Hematopoietic multipotent progenitor cell treated with erythropoietin and hydrocortisone succinate and interleukin-3 and kit ligand, for 15 days (in vitro differentiated cells): Measurements from ENCODE around the gene MICU1.
"Not testable (repeated sequence)": the region's sequence is repeated elsewhere in the genome, so short reads cannot be mapped to it uniquely, and the experiment has no call there.

ENCODE experiments used
- DNase-seq: peaks from one replicate; pipeline ENCODE4 v3.0.0-alpha.2; 2015; ENCODE audit warnings: low spot score

The MICU1 gene

DNA sequence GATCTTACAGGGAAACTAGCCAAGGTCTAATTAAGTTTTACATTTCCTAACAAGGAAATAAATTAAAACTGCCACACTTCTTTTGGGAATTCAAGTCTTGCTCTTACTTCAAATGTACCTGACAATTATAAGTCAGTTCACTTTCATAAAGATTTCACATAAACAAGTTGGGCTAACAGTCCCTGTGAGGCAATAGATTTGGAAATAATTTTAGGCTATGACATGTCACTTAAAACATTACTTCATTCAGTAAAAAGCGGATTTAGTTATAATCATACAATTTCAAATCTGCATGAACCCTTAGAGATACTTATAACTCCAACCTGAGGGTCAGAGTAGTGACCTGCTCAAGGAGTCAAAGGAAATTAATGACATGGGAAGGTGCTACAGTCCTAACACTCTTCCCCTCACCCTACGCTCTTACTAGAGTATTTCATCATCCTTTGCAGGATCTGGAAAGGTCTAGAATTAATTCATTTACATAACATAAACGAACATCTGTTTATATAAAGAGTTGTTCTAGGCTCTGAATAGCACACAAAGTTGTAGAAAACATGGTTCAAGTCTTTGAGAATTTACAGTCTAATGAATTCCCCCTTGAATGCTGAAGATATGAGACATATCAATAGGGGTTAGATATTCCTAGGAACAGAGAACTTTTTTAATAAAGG is 238.8 kb downstream of the MICU1 start:
- no peak for DNase-seq

DNA sequence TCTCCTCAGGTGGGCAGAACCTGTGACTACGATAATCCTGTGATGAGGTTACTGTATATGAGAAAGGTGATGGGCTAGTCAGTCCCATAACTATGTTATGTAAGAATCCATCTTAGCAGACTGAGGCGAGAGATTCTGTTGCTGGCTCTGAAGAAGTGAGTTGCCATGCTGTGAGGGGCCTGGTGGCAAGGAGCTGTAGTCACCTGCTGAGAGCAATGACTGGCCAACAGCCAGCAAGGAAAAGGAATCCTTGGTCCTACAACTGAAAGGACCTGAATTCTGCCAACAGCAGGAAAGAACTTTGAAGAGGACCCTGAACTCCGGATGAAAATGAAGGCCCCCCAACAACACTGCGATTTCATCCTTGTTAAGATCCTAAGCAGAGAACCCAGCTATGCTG is 240.2 kb downstream of the MICU1 start:
- no peak for DNase-seq

DNA sequence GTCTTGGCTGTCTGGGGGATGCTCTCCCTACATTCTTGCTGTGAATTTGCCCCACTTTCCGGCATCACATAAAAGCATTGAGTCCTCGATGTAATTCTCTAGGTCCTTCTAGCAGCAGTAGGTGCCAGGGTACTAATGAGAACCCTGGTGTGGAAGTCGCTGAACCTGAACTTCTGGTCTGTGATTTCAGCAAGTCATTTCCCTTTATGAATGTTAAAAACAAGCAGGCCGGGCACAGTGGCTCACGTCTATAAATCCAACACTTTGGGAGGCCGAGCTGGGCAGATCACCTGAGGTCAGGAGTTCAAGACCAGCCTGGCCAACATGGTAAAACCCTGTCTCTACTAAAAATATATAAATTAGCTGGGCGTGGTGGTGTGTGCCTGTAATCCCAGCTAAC is 240.9 kb downstream of the MICU1 start:
- not testable (repeated sequence) for DNase-seq

DNA sequence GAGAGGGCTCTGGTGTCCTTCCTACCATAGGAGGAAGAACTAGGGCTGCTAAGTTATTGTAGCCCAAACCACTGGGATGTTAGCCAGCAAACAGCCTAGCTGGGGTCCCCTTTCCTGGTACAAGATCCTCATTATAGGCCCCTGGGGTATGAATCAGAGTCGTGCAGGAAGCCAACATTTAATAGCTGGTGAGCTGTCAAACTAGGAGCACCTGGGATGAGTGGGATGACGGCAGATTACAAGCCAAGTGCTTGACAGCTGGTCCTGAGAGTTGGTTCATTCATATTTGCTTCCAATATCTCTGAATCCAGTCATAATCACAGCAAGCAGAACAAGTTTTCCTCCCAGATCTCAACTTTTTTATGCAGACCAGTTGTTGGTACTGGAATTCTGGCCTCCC is 246.1 kb downstream of the MICU1 start:
- DNase-seq, result no peak

DNA sequence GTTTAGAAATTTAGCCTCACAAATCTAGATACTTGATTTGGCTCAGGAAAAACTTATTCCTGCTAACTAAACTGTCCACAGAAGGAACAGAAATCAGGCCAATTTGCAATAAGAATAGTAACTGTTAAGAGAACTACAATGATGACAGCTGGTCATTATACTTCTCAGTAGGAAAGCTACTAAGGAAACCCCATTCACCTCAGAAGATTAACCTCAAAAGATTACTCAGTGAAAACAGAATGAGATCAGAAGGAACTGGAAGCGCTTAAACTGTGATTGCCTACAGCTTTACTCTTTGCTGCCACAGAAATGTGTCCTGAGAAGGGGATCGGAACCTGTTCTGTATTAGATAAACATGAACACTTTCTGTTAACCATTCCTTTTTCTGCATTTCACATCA is 246.8 kb downstream of the MICU1 start:
- no peak for DNase-seq

DNA sequence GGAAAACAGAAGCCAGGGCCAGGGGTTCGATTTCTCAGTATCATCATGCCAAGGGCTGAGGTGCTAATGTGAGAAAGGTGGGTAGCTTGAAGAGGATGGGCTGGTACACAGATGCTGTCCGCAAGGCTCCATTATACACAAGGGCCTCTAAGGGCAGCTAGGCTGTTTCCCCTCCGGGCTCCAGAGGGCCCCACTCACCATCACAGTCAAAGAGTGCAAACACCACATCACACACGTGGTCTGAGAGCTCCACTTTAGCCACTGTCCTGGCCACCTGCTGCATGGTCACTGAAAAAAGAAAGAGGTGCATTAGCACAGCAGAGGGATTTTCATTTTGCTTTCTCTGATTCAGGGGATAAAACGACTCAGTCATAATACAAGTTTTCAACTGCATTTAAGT is 250.3 kb downstream of the MICU1 start:
- no peak for DNase-seq

DNA sequence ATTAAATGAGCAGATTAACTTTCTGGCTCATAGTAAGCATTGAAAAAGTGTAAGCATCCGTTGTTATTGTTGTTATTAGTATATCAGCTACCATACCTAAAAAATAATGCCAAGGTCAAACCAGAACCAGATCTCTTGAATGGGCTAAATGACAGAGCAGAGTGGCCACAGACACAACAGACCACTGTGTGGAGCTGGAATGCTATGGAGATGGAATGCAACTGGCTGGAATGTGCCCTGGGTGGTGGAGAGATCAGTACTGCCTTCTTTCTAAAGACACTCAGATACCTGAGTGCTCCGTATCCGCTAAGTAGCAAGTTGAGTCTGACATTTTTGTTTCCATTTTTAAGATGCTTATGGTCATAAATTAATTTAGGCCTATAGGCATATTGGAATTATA is 250.7 kb downstream of the MICU1 start:
- no peak for DNase-seq

DNA sequence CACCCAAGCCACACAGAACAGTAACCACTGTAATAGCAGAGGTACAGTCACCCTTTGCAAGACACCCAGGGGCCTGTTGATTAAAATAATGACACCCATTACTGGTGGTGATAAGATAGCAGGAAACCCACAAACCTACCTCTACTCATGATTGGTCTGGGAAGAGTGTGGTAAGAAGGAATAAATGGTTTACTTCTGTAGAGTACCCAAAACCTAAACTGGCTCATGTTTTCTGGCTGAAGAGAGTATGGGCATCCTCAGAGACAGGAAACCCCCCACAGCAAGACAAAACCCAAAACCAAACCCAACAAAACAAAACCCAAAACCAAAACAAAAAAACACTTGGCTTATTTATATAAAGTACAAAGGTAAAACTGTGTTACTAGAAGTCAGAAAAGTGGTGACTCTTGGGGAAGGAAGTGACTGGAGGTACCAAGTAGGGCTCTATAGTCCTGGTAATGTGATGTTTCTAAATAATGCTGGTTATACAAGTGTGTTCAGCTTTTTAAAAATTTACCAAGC is 255.6 kb downstream of the MICU1 start:
- no peak for DNase-seq

DNA sequence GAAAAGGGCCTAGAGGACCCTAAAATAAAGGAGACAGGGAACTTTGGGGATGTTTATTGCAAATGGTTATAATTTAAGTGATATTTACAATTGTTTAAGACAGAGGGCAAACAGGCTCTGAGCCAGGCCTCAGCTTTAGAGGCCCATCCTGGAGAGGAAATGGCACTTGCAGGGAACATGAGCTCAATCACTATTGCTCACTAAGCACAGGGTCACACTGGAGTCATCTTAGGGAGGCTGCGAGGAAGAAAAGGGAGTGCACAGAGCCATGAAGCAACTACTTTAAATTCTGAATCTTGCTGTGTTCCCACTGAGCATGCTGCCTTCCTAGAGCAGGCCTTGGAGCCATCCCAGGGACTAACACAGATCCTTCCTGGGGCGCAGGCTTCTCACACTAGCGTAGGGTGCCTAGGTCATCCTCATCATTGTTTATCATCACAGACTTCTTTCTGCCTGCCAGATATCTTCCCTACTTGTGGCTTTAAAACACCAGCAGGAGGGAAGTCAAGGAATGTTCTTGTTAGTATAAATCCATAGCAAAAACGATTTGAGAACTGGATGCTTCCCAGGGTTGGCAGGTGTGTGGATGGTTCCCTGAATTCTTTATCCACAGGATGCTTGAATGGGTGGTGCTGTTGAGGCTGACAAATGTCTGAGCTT is 258.4 kb downstream of the MICU1 start:
- no peak for DNase-seq

DNA sequence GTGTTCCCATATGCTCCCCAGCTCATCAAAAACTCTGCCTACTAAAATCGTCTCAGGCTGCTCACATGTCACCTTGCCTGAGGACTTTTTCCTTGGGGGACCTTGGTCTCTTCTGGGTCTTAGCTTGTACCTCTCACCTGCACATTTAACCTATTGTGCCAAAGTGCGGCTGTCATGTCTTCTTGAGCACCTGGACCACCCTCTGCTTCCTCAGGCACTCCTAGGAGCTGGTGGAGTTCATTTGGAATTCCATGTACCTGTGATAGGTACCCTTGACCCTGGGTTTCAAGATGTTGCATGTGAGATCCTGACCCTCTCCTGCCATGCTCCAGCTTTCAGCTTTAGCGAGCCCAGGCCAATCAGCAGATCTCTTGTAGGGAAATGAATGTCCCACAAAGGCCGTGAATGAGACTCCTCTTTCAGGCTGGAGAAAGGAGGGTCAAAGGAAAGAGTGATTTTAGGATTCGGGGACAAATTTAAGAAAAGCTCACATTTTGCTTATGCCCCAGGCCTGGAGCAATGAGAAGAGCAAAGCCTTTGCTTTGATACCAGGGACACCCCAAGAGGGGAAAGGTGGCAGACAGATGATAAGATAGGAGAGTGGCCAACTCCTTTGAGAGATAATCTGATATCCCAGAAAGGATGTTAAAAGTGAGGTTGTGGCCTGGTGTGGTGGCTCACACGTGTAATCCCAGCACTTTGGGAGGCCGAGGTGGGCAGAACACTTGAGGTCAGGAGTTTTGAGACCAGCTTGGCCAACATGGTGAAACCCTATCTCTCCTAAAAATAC is 260.6 kb downstream of the MICU1 start:
- DNase-seq, result no peak

DNA sequence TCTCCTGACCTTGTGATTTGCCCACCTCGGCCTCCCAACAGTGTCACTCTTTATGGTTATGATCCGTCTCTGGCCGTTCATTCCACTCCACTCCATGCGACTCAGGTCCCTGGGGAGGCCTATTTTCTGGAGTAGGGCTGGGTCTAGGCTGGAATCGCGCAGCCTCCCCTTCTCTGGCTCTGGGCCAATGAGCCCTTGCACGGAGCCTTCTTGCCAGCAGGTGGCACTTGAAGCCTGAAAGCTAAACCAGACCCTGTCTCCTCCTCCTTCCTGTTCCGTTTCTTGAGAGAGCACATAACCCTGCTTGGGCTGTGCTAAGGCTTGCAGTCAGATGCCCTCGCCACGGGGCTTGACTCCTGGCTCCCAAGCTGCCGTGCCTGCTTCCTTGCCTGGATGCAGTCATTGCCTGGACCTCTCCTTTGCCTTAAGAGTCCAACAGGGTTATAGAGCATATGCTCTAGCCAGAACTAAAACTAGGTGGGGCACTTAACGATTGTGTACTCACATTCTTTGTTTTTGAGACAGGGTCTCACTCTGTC is 261.6 kb downstream of the MICU1 start:
- peak; percentile 90 for DNase-seq

DNA sequence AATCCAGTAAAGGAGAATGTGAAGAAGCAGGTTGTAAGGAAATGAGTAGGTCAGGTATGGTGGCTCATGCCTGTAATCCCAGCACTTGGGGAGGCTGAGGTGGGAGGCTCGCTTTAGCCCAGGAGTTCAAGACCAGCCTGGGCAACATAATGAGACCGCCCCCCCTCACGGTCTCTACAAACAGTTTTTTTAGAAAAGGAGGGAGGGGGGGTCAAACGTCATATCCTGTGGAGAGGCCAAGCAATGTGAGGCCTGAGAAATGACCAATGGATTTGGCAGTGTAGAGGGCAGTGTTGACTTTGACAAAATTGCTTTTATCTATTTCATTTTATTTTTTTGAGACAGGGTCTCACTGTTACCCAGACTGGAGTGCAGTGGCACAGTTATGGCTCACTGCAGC is 268.9 kb downstream of the MICU1 start:
- no peak for DNase-seq

DNA sequence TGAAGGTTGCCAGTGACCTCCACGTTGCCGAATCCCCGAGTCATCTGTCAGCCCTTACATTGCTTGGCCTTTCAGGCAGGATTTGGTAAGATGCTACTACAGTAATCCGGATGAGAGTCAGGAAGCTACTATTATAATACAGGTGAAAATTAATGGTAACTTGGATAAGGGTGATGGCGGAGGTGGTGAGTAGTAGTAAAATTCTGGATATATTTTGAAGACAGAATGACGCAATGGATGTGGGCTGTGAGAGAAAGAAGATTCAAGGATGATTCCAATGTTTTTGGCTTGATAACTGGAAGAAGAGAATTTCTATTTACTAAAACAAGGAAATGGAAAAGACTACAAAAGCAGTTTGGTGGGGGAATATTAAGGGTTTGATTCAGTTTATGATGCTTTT is 269.8 kb downstream of the MICU1 start:
- no peak for DNase-seq

DNA sequence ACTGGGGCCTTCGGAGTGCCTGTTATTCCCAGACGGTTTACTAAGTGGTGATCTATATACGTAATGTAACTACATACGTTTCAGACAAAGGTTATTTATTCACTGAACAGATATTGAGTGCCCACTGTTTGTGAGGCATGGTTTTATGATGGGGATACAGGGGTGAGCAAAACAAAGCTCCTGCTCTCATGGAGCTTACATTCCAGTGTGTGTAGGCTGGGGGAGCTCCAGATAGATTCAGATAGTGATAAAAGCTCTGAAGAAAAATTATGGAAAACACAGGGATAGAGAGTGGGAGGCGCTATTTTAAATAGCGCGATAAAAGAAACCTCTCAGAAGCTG is 270.7 kb downstream of the MICU1 start:
- no peak for DNase-seq

DNA sequence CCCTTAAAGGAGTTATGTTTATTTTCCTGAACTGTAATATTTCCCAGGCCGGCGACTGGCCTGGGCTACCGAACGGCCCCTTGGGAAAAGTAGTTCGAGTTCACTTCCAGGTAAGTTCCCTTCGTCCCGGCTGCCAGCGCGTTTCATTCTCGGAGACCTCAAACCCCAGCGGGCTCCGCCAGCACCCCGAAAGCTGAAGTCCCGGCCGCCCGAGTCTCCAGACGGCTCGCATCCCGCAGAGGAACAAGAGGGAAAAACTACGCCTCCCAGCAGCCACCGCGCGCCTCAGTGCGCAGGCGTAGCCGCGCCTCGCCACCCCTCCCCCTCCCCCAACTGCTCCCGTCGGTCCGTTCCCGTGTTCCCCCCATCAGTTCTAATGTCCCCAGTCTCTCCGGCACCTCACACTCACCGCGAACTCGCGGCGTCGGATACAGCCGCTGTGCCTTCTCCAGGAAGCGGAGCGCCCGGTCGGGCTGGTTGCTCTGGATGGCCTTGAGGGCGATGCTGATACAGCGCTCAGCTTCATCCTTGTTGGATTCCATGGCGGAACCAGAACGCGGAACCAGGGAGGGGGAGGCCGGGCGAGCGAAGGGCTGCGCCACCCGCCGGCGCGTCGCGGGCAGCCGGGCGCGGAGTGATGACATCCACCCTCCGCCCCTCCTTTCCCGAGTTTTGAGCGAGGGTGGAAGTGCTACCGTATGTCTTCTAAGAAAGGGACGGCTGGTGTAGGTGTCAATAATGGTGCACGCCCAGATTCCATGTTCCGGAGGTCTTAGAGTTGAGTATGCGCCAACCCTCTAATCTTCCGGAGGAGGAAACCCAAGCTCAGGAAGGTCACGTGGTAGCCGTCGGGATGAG is 271.3 kb downstream of the MICU1 start, which contains the start of gene DNAJB12:
Gene DNAJB12, minus strand, starts transcription at position 564 of the 858 bp plus-strand sequence. Its CDS starts 22 bp downstream, at position 542.
- DNase-seq, result peak; percentile 92

DNA sequence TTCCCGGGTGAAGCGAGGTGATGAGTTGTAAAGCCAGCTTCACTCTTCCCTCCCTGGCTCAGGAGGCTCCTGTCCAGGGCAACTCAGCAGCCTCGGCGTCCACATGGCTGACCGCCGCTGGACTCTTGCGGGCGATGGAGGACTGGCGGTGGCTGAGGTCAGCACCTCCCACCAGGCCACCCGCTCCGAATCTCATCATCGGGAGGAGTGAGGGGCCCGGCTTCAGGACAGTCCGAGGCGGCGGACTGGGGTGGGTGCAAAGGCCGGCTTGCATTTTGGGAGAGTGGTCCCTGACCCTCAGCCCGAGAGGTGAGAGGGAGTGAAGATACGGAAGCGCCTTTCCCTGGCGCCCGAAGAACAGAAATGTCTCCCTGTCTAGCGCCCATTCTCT is 271.9 kb downstream of the MICU1 start:
- DNase-seq, result no peak

DNA sequence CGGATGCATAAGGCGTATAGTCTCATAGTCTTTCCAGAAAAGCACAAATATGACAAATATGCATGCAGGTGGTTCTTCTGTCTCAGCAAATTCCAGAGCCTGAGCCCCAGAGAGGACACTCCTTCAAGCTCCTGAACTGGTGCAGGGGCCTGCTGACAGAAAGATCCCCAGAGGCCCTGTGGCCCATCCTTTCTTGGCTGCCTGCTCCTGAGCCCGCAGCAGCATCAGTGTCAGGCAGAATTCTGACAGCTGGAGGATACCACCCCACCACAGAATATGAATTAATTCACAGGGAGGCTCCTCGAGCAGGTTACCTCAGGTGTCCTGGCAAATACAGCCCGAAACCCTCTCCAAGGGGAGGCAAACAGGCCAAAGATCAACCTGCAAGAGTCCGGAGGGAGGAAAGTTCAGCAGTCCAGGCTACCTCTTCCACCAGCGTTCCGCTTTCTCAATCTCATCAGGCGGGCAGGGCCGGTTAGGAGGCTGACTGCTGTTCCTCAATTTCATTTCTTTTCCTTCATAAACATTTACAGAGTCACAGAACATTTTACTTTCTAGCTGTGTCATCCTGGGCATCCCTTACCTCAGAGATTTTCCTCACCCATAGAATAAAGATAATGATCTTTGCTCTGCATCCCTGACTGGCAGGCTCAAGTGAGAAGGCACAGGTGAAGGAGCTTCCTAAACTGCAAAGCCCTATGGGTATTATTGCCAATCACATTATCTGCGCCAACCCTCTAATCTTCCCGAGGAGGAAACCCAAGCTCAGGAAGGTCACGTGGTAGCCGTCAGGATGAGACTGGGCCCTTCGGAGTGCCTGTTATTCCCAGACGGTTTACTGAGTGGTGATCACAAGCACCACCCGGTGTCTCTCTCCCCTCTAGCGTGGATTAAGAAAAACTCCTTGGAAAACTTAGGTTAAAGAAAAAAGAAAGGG is 272.6 kb downstream of the MICU1 start:
- peak; percentile 44 for DNase-seq

DNA sequence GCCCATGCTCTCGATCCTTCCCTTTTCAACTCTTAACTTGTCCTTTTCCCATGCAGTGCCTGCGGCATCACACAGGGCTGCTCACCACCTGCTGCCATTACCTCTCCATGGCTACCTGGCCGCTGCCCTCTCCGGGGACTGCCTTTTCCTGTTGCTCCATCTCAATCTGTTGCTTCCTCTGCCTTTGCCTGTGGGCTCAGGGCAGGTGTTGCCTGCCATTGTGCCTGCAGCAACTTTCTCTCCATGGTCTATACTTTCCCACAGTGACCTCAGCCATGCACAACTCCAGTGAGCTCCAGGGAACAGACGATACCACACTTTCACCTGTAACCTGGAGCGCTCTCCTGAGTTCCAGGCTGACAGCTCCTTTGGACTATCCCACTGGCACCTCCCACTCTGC is 274.4 kb downstream of the MICU1 start:
- DNase-seq, result no peak

DNA sequence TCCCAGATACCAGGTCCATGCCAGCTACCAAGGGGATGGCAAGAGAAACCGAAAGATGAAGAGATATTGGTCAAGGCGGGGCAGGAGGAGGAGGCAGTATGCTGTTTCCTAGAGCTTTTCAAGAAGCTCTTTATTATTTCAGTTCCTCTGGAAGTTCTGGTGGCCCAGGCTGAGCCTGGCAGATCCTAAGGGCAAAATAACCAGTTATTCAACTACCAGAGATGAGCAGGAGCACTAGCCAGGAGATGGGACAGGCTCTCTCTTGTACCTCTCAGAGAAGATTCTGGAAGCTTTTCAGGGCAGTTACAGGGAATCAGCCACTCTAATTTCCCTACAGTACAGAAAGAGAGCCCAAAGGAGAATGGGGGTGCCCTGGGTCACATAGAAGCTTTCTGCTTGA is 276.4 kb downstream of the MICU1 start:
- DNase-seq, result no peak

DNA sequence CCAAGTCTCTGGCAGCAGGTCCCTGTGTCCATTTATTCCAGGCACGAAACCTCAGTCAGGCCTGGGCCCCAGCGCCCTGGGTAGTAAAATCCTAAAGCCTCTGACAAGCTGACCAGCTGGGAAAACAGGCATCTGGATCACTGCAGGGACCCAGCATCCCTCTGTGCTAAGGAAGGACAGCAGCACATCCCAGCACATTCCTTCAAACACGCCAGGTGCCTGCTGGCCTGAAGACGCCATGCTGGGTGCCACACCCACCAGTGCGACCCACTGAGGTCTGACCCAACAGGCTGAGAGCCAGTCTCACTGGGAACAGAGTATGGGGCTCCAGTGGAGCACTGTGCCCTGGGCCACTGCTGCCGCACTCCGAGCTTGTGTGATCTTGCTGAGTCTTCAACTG is 277.6 kb downstream of the MICU1 start:
- DNase-seq, result no peak

DNA sequence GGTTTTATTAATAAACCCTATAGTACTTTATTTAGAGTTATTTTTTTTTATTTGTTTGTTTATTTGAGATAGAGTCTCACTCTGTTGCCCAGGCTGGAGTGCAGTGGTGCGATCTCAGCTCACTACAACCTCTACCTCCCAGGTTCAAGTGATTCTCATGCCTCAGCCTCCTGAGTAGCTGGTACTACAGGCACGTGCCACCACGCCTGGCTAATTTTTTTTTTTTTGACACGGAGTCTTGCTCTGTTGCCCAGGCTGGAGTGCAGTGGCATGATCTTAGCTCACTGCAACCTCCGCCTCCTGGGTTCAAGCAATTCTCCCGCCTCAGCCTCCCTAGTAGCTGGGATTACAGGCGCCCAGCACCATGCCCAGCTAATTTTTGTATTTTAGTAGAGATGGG is 279.8 kb downstream of the MICU1 start:
- DNase-seq, result not testable (repeated sequence)
